WI38 (cell line): ENCODE measurements around the gene NSUN7.

Experiments
- H3K4me3 ChIP-seq: 2 replicates; pipeline ENCODE4 v1.5.1; 2011; ENCODE audit warnings: low read depth, mild to moderate bottlenecking, control low read depth, low read length
- CTCF ChIP-seq: IDR thresholded peaks from 2 replicates; pipeline ENCODE4 v1.5.1; 2012; ENCODE audit warnings: low read depth, mild to moderate bottlenecking, control low read depth, low read length

The NSUN7 gene

GRCh38 chr4:40789031-40789430 is 39.3 kb downstream of the NSUN7 start:
- TF ChIP-seq CTCF: no peak
- H3K4me3 ChIP-seq: no peak overlapping the region

- no peak overlapping the region for H3K4me3 ChIP-seq
- TF ChIP-seq CTCF: no peak
Observed at GRCh38 chr4:40789771-40790170, 40.0 kb downstream of the NSUN7 start.

GRCh38 chr4:40800064-40800463 is 50.3 kb downstream of the NSUN7 start:
- no peak for TF ChIP-seq CTCF
- H3K4me3 ChIP-seq: no peak overlapping the region

GRCh38 chr4:40804598-40804997 is 54.8 kb downstream of the NSUN7 start:
- no peak overlapping the region for H3K4me3 ChIP-seq
- no peak for TF ChIP-seq CTCF

GRCh38 chr4:40808926-40809457 is 59.2 kb downstream of the NSUN7 start:
- no peak for TF ChIP-seq CTCF
- no peak overlapping the region for H3K4me3 ChIP-seq

- no peak for TF ChIP-seq CTCF
- H3K4me3 ChIP-seq: no peak overlapping the region
Observed at GRCh38 chr4:40811956-40812355, 62.2 kb downstream of the NSUN7 start.

GRCh38 chr4:40812386-40812785 is 62.6 kb downstream of the NSUN7 start:
- no peak overlapping the region for H3K4me3 ChIP-seq
- TF ChIP-seq CTCF: no peak
